ENCODE results near the gene DMKN.

The DMKN gene

DNA sequence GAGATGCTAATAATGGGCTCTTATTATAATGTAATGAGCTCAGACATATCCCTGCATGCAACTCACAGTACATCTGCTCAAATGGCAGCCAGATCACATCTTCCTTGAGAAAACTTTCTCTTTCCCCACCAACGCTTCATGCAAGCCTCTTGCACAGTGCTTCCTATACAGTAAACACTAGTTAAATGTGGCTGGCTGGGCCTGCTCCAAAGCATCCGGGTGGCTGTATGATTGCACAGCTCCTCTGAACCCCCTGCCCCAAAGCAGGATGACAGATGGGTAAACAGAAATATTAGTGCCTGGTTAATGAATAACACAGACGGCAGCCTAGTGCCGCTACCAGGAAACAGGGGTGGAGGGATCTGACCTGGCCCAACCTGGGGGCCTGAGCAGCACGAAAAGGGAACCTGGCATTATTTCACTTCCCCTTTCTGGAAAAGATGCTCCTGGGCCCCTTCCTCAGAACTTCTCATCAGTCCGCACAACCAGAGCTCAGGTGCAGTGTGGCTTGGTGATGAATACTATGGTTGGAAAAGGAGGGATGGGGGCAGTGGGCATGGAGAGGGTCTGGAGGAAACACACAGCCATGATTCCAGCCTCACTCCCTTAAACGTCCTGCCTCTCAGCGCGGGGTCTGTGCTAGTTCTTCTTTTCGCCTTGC is 54.6 kb downstream of the DMKN start:
- no peak for DNase-seq

- no peak for DNase-seq
Observed at GRCh38 chr19:35458192-35458591, 55.3 kb downstream of the DMKN start.

- DNase-seq, result no peak
Observed at GRCh38 chr19:35457173-35457572, 56.3 kb downstream of the DMKN start.

GRCh38 chr19:35455616-35456201 is 57.7 kb downstream of the DMKN start:
- no peak for DNase-seq

- DNase-seq, result no peak
Observed at GRCh38 chr19:35454663-35455062, 58.8 kb downstream of the DMKN start.

DNA sequence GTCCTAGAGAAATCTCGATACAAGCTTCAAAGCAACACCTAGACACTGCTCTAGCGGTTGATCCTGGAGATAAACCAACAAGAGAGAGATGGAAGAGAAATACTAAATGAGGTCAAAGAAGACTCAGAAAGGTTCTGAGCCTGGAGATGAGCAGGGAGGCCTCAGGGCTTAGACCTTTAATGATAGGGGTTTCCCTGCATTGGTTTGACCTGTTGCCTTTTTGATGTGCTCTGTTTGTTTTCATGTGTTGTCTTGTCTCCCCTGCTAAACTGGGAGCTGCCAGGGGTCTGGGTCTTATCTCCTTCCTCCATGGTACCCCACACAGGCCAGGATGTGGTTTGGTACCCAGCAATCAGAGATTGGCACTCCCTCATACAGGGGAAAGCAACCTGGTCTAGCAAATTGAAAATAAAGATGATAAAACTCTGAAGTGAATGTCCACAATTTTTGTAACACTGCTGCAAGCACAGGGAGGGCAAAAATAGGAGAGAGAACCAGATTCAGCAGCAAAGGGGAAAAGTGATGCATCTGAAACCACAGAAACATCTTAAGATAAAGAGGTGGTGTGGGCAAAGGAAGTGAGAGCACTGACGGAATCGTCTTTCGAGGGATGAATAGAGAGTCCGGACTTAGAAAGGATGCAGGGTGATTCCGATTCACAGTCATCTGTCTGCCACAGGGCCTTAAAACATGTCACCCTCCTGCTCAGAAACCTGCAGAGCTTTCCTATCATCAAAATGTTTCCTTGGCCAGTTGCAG is 61.9 kb downstream of the DMKN start:
- peak; percentile 36 for DNase-seq

- DNase-seq, result no peak
Observed at GRCh38 chr19:35449359-35450043, 63.9 kb downstream of the DMKN start.

- DNase-seq, result no peak
Observed at GRCh38 chr19:35447606-35448469, 65.6 kb downstream of the DMKN start, which contains the start of gene FFAR2. FFAR2 (plus strand) TSS chr19:35448257; CDS start chr19:35449715, 1,458 bp downstream.

All from CD4-positive, alpha-beta T cell treated with Interleukin-10 for 1 hour (primary cell).